ENCODE results near the gene PNLIP.

PNLIP gene

GRCh38 chr10:116548301-116548700 is 2.6 kb downstream of the PNLIP start:
- Histone ChIP-seq H3K9me3 (no peaks in the 10 kb centered on the region), H3K27me3 (ENCODE audit: low read depth) (no peaks in the 10 kb centered on the region), H3K36me3 (replicated peaks) (no peaks in the 10 kb centered on the region), H3K4me3 (no peak overlapping the region), H3K4me1 (no peaks in the 10 kb centered on the region)
- in situ Hi-C loops (cut with MboI; ENCODE audit: low sequenced_read_pairs) = no loop called here
- no peak for DNase-seq (ENCODE audit: low spot score in 2 of 2)

DNA sequence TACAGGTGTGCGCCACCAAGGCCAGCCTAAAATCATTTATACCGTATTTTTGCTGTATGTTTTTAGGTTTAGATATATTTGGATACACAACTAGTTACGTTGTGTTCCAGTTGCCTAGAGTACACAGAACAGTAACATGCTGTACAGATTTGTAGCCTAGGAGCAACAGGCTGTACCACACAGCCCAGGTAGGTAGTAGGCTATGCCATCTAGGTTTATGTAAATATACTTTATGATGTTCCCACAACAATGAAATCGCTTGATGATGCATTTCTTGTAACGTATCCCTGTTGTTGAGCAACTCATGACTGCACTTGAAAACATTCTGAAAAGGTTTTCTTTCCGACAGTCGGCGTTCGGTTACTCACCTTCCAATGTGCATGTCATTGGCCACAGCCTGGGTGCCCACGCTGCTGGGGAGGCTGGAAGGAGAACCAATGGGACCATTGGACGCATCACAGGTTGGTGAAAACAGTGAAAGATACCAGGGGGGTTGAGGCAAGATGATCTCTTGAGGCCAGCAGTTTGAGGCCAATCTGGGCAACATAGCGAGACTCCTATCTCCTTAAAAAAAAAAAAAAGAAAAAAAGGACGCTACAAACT is 7.7 kb downstream of the PNLIP start:
- no peak overlapping the region for H3K4me3 ChIP-seq
- H3K4me1 ChIP-seq = peaks cover 10% of the 10 kb centered on the region
- H3K27me3 ChIP-seq (ENCODE audit: low read depth) = no peaks in the 10 kb centered on the region
- in situ Hi-C loops (cut with MboI; ENCODE audit: low sequenced_read_pairs) = no loop called here
- no peak for DNase-seq (ENCODE audit: low spot score in 2 of 2)
- H3K36me3 ChIP-seq (replicated peaks) = no peaks in the 10 kb centered on the region
- no peaks in the 10 kb centered on the region for H3K9me3 ChIP-seq

DNA sequence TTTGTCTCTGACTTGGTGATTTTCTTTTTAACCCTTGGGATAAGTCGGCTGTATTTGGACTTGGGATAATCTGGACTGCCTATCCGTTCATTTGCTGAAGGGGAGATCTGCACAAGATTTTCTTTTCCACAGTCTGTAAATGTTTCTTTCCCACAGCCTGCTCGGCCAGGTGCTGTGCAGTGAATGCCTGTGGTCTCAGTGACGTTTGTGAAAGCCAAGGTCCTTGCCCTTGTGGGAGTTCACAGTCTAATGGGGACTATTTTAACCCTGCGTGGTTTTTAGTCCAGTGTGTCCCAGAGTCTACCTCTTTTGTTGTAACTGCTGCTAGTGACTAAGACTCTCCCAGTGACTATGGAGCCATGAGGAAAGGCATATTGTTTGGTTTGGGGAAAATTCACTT is 8.9 kb downstream of the PNLIP start:
- Histone ChIP-seq H3K4me1 (peaks cover 10% of the 10 kb centered on the region), H3K36me3 (replicated peaks) (no peaks in the 10 kb centered on the region), H3K27me3 (ENCODE audit: low read depth) (no peaks in the 10 kb centered on the region), H3K4me3 (no peak overlapping the region), H3K9me3 (no peaks in the 10 kb centered on the region)
- DNase-seq (ENCODE audit: low spot score in 2 of 2) = no peak
- in situ Hi-C loops (cut with MboI; ENCODE audit: low sequenced_read_pairs) = no loop called here

GRCh38 chr10:116555880-116556279 is 10.1 kb downstream of the PNLIP start:
- no peak overlapping the region for H3K4me3 ChIP-seq
- H3K4me1 ChIP-seq = peaks cover 10% of the 10 kb centered on the region
- in situ Hi-C loops (cut with MboI; ENCODE audit: low sequenced_read_pairs) = no loop called here
- H3K9me3 ChIP-seq = no peaks in the 10 kb centered on the region
- DNase-seq (ENCODE audit: low spot score in 2 of 2) = no peak
- no peaks in the 10 kb centered on the region for H3K27me3 ChIP-seq (ENCODE audit: low read depth)
- H3K36me3 ChIP-seq (replicated peaks) = no peaks in the 10 kb centered on the region

DNA sequence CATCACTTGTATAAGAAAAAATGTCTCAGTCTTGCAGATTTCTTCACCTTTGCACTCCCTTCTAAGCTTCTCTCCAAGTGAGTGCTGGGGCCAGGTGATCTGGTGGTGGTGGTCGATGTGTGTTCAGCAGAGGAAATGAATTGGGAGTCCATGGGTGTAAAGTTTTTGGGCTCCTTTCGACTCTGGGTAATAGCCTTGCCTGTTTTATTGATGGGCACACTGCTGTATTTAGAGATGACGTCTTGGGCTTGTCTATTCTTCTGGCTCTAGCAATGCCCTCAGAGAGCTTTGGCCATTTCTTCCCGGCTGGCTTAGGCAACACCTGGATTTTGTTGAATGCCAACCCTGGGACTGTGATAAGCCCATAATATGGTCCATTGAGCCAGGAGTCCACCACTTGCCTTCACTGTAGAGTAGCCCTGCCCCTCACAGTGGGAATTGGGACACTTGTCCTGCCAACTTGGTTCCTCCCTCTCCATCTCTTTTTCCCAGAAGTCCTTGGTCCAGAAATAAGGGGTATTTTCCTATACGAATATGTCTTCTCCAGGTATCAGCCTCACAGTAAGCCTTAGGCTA is 11.7 kb downstream of the PNLIP start:
- peaks cover 10% of the 10 kb centered on the region for H3K4me1 ChIP-seq

GRCh38 chr10:116565534-116565933 is 19.8 kb downstream of the PNLIP start:
- Histone ChIP-seq H3K4me3 (no peak overlapping the region), H3K9me3 (no peaks in the 10 kb centered on the region), H3K27me3 (ENCODE audit: low read depth) (no peaks in the 10 kb centered on the region), H3K36me3 (replicated peaks) (no peaks in the 10 kb centered on the region), H3K4me1 (no peaks in the 10 kb centered on the region)
- DNase-seq (ENCODE audit: low spot score in 2 of 2) = no peak
- in situ Hi-C loops (cut with MboI; ENCODE audit: low sequenced_read_pairs) = no loop called here

More for the DNA sequence above, 11.7 kb downstream of the PNLIP start:
- no peaks in the 10 kb centered on the region for H3K9me3 ChIP-seq
- no peaks in the 10 kb centered on the region for H3K36me3 ChIP-seq (replicated peaks)
- H3K27me3 ChIP-seq (ENCODE audit: low read depth) = no peaks in the 10 kb centered on the region
- H3K4me3 ChIP-seq = no peak overlapping the region
- in situ Hi-C loops (cut with MboI; ENCODE audit: low sequenced_read_pairs) = no loop called here
- DNase-seq (ENCODE audit: low spot score in 2 of 2) = no peak

GRCh38 chr10:116566932-116567331 is 21.2 kb downstream of the PNLIP start:
- no peak for DNase-seq (ENCODE audit: low spot score in 2 of 2)
- no peaks in the 10 kb centered on the region for H3K27me3 ChIP-seq (ENCODE audit: low read depth)
- in situ Hi-C loops (cut with MboI; ENCODE audit: low sequenced_read_pairs) = no loop called here

GRCh38 chr10:116567335-116567734 is 21.6 kb downstream of the PNLIP start:
- Histone ChIP-seq H3K4me3 (no peak overlapping the region), H3K36me3 (replicated peaks) (no peaks in the 10 kb centered on the region), H3K9me3 (no peaks in the 10 kb centered on the region), H3K27me3 (ENCODE audit: low read depth) (no peaks in the 10 kb centered on the region), H3K4me1 (no peaks in the 10 kb centered on the region)
- in situ Hi-C loops (cut with MboI; ENCODE audit: low sequenced_read_pairs) = no loop called here
- no peak for DNase-seq (ENCODE audit: low spot score in 2 of 2)

More at GRCh38 chr10:116566932-116567331, 21.2 kb downstream of the PNLIP start:
- H3K4me1 ChIP-seq = no peaks in the 10 kb centered on the region
- H3K36me3 ChIP-seq (replicated peaks) = no peaks in the 10 kb centered on the region
- H3K9me3 ChIP-seq = no peaks in the 10 kb centered on the region
- H3K4me3 ChIP-seq = no peak overlapping the region

DNA sequence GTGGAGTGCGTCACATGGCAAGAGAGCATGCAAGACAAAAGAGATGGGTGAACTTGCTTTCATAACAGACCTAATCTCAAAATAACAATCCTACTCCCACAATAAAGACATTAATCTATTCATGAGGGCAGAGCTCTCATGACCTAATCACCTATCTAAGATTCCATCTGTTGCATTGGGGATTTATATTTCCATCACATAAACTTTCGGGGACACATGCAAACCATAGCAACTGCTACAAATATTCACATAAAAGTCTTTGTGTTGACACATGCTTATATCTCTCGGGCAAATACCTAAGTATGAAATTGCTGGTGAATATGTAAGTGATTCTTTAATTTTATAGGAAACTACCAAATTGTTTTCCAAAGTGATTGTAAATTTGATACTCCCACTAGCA is 29.1 kb downstream of the PNLIP start:
- Histone ChIP-seq H3K27me3 (ENCODE audit: low read depth) (no peaks in the 10 kb centered on the region), H3K4me1 (no peaks in the 10 kb centered on the region; the same call in none of the 2 replicates), H3K4me3 (no peak overlapping the region), H3K36me3 (replicated peaks) (no peaks in the 10 kb centered on the region), H3K9me3 (no peaks in the 10 kb centered on the region)
- DNase-seq (ENCODE audit: low spot score in 2 of 2) = peak in 1 of 2 experiments; percentile 8
- in situ Hi-C loops (cut with MboI; ENCODE audit: low sequenced_read_pairs) = no loop called here

DNA sequence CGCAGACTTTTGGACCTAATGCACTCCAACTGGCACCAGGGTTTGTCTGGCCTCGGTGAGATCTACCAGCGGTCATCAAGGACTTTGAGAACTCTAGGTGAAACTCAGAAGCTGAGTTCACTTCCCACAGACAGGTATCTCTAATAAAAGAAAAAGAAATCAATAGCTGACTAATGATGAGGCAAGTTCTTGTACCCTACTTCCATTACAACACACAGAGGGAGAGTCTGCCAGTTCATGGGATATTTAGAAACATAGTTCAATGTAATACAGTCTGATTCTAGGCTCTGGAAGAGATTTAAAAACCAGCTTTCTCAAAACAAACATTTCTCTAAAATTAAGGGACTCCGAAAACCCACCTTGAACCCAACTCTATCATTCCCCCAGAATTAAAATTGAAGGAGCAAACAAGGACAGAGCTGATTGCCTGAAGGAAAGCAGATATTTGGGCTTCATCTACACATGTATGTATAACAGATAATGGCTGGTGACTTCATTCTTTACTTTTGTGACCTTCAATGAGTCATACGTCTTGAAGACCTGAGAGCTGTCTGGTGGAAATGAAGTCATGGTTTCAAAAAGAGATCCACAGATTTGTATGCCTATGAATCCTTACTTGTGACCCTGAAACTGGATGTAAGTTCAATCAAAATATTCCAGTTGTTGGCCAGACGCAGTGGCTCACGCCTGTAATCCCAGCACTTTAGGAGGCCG is 42.3 kb downstream of the PNLIP start:
- H3K4me1 ChIP-seq = no peaks in the 10 kb centered on the region
- in situ Hi-C loops (cut with MboI; ENCODE audit: low sequenced_read_pairs) = no loop called here
- no peak overlapping the region for H3K4me3 ChIP-seq
- no peaks in the 10 kb centered on the region for H3K36me3 ChIP-seq (replicated peaks)
- DNase-seq (ENCODE audit: low spot score in 2 of 2) = no peak
- no peaks in the 10 kb centered on the region for H3K27me3 ChIP-seq (ENCODE audit: low read depth)
- no peaks in the 10 kb centered on the region for H3K9me3 ChIP-seq

DNA sequence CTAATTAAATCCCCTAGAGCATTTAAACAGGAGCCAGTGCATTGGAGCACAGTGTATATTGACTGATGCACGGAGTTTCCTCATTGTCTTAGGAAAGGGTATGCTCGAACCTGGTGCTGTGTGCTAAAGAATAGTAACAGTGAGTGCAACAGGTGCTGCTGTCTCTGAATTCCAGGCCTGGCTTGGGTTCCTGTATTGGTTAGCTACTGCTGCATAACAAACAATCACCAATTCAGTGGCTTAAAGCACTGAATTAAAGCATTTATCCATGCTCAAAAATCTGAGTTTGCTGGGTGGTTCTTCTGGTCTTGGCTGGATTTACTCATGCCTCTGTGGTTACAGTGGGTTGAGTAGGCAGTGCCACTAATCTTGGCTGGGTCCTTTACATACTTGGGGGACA is 43.3 kb downstream of the PNLIP start:
- no peaks in the 10 kb centered on the region for H3K36me3 ChIP-seq (replicated peaks)
- no peaks in the 10 kb centered on the region for H3K4me1 ChIP-seq
- no peaks in the 10 kb centered on the region for H3K27me3 ChIP-seq (ENCODE audit: low read depth)
- no peak overlapping the region for H3K4me3 ChIP-seq
- H3K9me3 ChIP-seq = no peaks in the 10 kb centered on the region
- in situ Hi-C loops (cut with MboI; ENCODE audit: low sequenced_read_pairs) = no loop called here
- DNase-seq (ENCODE audit: low spot score in 2 of 2) = no peak

DNA sequence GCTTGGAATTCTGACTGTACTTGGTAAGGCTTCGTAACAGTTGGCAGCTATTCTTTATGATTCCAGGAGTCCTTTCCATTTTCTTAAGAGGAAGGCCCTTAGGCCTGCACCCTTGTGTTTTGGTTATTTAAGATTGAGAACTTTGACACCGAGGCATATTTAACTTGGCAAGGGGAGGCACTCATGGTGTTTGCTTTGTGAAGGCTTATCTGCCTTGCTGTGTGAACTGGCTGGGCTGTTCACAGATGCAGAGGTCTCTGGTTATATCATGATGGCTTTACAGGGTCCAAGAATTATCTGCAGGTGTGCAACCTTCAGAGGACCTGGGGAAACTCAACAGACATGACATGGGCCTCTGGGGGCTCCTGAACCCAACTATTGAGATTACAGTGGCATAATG is 44.2 kb downstream of the PNLIP start:
- no peaks in the 10 kb centered on the region for H3K4me1 ChIP-seq
- H3K9me3 ChIP-seq = no peaks in the 10 kb centered on the region
- in situ Hi-C loops (cut with MboI; ENCODE audit: low sequenced_read_pairs) = no loop called here
- no peak for DNase-seq (ENCODE audit: low spot score in 2 of 2)
- H3K4me3 ChIP-seq = no peak overlapping the region
- no peaks in the 10 kb centered on the region for H3K36me3 ChIP-seq (replicated peaks)
- H3K27me3 ChIP-seq (ENCODE audit: low read depth) = no peaks in the 10 kb centered on the region

DNA sequence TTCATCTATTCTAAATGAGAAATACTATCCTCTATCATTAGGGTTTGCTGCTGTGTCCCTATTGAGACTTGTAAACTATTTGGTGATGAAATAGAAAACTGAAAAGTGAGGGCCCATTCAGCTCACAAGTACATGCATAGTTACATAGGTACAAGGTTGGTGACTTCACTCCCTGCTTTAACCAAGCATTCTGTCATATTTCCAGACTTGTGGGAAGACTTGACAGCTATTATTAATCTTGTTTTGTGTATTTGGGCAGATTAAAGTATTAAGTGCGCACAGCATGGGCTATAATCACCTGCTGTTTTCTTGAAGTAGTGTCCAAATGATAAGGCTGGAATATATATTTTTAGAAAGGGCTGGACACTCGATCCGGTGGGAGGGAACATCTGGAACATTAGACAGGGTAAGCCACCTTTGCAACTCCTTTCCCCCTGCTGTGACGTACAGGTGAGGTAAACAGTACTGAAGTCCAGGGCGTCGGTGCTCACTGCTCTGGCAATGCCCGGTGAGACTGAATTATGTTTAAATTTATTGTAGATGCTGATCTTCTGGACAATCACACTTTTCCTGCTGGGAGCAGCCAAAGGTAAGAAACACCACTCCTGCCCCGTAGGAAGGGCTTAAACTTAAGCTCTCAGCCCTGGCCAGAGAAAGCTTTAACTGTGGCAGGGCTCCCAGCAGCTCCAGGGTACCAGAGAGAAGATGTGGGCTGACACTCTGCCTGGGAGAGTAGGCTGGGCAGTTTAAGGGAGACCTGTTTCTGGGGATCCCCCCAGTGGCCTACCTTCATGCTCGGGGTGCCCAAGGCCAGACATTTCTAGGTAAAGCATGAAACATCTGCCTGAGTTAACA is 45.1 kb downstream of the PNLIP start, which contains the start of gene PNLIPRP1:
Gene PNLIPRP1 (plus strand): TSS at position 370 of the 855 bp plus-strand sequence. CDS start 171 bp downstream, at position 541.
- in situ Hi-C loops (cut with MboI; ENCODE audit: low sequenced_read_pairs) = no loop called here
- Histone ChIP-seq H3K9me3 (no peaks in the 10 kb centered on the region), H3K4me3 (no peak within 1 kb of the TSS), H3K4me1 (no peaks in the 10 kb centered on the region), H3K27me3 (ENCODE audit: low read depth) (no peaks in the 10 kb centered on the region), H3K36me3 (replicated peaks) (no peaks in the 10 kb centered on the region)
- DNase-seq (ENCODE audit: low spot score in 2 of 2) = no peak
